ENCODE results near the gene CNOT6L.
"Not testable (repeated sequence)": the region's sequence is repeated elsewhere in the genome, so short reads cannot be mapped to it uniquely, and the experiment has no call there.

CNOT6L gene

GRCh38 chr4:77777135-77777807, 41.9 kb downstream of the CNOT6L start:
- no peak for DNase-seq

GRCh38 chr4:77776182-77777134, 42.7 kb downstream of the CNOT6L start:
- DNase-seq, result no peak

DNA sequence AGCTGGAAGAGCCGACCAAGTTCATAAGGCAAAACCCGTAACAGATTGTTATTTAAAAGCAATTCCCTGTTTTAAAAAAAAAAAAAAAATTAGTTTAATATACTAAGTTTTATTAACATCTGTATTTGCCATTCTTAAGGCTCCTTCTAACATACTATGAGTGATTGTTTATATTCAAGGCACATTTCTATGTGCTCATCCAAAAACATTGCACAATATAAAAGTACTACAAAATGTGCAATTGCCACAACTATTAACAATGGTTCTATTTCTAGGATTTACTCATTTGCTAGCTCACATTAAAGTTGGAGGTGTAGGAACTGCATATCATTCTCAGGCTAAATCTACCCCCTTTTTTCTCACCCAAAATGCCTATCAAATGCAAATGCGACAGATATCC, 46.1 kb downstream of the CNOT6L start:
- DNase-seq, result no peak

GRCh38 chr4:77771566-77771965, 47.6 kb downstream of the CNOT6L start:
- no peak for DNase-seq

- no peak for DNase-seq
These were observed 53.4 kb downstream of the CNOT6L start for GRCh38 chr4:77765720-77766119.

GRCh38 chr4:77762531-77762930, 56.6 kb downstream of the CNOT6L start:
- DNase-seq, result no peak

DNA sequence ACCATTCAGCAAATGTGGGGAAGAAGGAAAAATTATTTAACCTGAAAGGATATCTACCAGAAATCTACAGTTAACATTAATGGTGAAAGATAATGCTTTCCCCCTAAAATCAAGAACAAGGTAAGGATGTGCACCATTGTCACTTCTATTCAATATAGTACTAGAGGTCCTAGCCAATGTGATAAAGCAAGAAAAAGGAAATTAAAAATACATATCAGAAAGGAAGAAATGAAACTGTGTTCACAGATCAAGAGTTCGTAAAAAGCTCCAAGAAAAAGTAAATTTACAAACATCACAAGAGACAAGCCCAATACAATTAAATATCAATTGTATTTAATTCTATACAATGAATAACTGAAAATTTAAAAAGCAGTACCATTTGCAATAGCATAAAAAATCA, 57.6 kb downstream of the CNOT6L start:
- DNase-seq, result no peak

DNA sequence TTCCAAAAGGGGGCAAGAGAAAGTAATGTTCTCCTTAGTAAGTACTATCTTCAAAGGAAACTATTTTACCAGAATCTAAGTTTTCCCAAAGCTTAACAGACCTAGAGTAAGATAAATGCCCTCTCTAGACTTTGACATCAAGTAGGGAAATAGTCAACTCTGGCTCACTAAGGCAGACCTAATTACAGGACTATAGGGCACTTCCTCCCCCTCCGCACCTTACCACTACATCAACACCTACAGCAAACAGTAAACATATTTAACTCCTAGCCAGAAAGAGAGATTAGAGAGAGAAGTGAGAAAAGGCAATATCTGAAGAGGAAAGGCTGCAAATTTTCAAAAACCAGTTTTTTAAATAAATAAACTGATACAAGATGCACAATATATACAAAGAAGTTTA, 60.4 kb downstream of the CNOT6L start:
- DNase-seq, result no peak

- no peak for DNase-seq
These were observed 67.4 kb downstream of the CNOT6L start for GRCh38 chr4:77751764-77752163.

DNA sequence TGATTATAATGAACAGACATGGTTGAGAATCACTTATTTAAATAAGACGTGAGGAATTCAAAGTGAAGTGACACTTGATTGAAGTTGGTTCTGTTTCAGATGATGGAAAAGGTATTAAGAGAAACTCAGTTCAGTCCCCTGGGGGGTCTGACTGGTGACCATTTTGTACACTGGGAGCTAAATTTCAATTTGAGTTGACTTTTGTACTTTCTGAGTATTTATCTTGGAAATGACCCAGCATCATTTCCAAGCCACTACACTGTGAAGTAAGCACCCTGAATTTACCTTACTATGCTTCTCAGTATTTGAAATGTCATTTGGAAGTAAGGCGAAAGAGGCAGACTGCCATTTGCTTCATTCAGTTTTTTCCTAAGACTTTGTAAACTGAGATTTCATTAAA, 73.4 kb downstream of the CNOT6L start:
- no peak for DNase-seq

DNA sequence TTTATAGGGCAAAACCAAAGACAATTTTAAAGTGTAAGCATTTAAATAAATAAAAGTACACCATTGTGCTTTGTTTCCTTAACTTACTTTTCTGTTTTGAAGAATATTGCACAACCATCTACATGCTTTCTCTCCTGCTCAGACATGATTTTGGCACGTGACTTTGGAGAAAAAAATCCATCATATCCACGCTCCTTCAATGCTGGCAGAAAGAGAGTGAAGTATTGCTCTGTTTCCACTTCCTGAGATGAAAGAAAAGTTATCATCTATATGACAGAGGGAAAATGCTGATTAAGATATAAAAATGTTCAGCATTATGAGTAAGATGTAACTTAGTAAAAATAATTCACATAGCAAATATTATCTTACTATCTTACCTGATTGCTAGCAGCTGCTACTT, 77.1 kb downstream of the CNOT6L start:
- no peak for DNase-seq

DNA sequence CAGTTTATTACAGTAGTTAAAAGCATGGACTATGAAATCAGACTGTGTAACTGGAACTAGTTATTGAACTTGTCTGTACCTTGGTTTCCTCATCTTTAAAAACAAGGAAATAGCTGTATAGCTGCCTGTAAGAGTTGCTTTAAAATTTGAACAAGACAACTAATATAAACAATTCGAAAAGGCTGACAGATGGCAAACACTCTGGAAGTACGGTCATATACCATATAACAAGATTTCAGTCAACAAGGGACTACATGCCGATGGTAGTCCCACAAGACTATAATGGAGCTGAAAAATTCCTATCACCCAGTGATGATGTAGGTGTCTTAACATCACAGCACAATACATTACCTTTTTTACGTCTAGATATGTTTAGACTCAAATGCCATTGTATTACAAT, 78.7 kb downstream of the CNOT6L start:
- no peak for DNase-seq

GRCh38 chr4:77734928-77735327, 84.2 kb downstream of the CNOT6L start:
- DNase-seq, result no peak

GRCh38 chr4:77731656-77732055, 87.5 kb downstream of the CNOT6L start:
- DNase-seq, result no peak

GRCh38 chr4:77728420-77728819, 90.7 kb downstream of the CNOT6L start:
- DNase-seq, result no peak

DNA sequence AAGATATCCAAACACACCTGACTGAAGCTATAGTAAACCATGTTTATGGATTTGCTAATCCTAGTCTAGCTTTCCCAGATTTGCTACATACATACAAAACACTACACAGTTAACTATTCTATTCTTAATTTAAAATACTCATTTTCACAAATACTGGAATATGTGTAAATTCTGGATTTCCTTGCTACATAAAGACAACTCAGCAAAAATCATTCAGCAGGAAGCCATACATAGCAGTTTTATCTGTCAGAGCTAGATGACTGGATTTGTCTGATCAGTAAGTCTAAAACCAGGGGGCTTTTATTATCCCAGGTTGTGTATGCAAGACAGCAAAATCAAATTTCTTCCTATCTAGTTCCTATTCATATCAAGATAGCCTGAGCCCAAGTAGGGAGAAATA, 98.1 kb downstream of the CNOT6L start:
- DNase-seq, result no peak

DNA sequence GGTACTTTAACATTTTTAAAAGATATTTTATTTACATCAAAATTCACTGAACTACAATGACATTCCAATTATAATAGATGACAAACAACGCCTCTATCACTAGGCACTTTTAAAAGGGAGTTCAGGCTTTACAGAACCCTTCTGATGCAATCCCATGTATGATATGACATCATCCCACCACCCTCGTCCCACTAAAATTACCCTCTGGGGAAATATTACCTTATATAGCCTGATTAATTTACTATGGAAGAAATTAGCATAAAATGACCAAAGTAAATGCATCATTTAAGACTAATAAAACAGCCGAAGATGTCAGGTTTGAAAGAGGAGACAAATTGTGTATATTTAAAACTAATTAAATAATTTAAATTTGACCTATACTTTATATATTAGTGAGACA, 100.7 kb downstream of the CNOT6L start:
- not testable (repeated sequence) for DNase-seq

DNA sequence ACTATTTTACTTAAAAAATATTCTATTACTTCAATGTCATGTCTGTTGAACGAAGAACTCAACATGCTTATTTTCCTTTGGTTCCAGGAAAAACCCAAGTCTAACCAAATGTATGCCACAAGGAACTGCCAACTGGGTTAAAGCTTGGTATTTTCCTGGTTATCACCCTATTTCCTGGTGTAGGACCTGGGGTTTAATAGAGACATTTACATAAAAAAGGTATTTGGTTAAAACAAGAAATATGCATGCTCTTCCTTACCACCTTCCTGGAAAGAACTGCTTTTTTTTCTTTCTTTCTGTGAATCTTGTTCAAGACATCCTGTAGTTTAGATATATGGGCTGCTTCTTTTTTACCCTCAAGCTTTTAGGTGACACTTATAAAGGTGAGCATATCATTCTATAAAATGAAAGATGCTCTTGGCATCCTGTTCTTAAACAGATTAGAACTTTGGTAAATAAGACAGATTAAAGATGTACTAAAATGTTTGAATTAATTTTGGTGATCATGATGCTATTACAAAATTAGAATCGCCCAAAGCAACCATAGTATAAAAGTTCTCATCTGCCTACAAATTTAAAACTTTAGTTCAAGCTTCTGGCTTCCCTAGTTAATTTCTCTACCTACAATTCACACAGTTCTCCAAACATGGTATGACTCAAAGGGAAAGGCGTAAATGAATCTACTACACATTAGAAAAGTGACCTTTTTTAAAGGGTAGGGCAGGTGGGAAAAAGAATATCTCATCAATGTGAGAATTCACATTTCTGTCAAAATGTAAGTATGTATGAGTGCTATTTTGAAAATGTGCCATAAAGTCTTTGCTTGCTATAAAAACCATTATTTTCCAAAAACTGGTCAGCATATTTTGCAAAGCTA, 103.5 kb downstream of the CNOT6L start:
- DNase-seq, result no peak

DNA sequence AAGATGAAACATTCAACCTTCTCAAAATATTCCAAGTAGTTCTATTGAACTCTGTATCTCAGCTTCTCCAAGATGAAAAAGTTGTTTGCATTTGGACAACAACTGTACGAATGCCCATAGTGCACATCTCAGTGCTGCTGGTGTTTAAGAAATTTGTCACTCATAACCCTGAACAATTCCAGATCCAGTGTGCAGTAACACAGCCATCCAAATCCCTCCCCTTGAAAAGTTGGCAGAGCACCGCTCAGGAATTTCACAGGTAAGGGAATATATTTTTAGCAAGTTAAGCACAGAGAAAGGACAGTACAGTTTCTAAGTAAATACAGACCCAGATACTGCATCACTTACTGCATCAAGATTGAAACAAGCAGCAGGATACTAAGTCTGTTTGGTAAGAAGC, 104.7 kb downstream of the CNOT6L start:
- no peak for DNase-seq

DNA sequence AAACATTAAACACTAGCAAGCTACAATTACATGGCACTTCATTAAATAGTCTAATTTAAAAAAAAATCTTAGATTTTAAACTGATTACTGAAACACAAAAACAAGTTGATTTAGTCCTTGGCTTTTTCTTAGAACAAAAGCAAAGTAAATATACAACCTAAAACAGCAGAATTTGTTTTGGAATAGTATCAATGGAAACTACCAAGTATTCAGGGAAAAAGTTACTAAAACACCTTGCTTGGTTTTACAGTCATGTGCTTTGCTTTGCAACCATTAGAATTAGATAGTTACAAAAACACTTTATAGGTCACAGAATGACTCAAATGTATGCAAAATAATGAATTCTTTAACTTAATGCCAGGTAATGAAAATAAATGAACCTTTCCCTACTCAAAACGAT, 105.3 kb downstream of the CNOT6L start:
- DNase-seq, result no peak

DNA sequence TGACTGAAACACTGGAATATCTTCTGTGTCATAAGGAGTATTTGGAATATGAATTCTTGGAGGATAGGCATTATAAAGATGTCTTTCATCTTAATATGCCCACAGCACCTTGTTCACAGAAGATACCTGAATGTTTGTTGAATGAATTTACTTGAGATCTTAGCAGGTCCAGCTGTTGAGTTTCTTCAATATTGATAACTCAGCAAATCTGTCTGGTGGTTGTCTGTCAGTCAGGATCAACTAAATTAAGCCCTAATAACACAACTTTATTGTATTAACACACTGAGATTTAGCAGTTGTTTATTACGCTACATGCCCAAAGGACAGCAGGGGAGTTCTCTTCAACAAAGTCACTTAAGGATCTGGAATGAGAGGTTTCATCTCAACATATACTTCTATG, 106.5 kb downstream of the CNOT6L start:
- no peak for DNase-seq

- no peak for DNase-seq
These were observed 107.7 kb downstream of the CNOT6L start for GRCh38 chr4:77711469-77711868.

DNA sequence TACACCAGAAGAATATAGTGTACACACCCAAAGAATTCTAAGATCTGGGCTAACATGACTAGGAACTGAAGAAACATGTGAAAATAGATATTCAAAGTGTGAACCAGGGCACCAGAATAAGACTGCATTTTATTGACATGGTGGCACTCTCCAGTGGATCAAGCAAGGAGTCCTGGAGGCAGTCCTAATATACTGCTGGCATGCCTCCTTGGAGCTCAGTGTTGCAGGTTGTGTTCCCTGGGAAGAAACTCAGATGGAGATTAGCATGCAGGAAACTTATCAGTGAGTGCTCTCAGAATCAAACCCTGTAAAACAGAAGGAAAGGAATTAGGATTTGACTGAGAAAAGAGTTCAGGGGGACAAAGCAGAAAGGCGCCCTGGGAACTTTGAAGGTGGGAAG, 108.5 kb downstream of the CNOT6L start:
- DNase-seq, result no peak

All from NCI-H187 (cell line).